RWPE2 (cell line): ENCODE measurements around the gene BHLHA15.

Experiments used
- ATAC-seq: fragments of 200-7000 bp; cut with Tn5 transposase; 3 replicates; pipeline ENCODE4 v1.9.1; 2021; ENCODE audit warnings: low read depth
- DNase-seq: peaks from one replicate; pipeline ENCODE4 v3.0.0-alpha.2; 2020; ENCODE audit warnings: low spot score
- H3K27ac ChIP-seq: fragments of 450-650 bp; 2 replicates; pipeline ENCODE4 v1.5.1; 2017; ENCODE audit warnings: mild to moderate bottlenecking; ENCODE audit not compliant: poor library complexity, severe bottlenecking
- H3K27me3 ChIP-seq: fragments of 250-450 bp; sonication (Bioruptor Pico); 2 replicates; pipeline ENCODE4 v1.5.1; 2021; ENCODE audit warnings: mild to moderate bottlenecking, moderate library complexity; ENCODE audit not compliant: insufficient read depth, poor library complexity, severe bottlenecking
- H3K36me3 ChIP-seq: fragments of 250-450 bp; sonication (Bioruptor Pico); 2 replicates; pipeline ENCODE4 v1.5.1; 2020; ENCODE audit warnings: low read depth, mild to moderate bottlenecking, moderate library complexity
- H3K4me1 ChIP-seq: fragments of 250-450 bp; sonication (Bioruptor Pico); 2 replicates; pipeline ENCODE4 v1.5.1; 2021; ENCODE audit warnings: mild to moderate bottlenecking, moderate library complexity; ENCODE audit not compliant: insufficient read depth, poor library complexity, severe bottlenecking
- H3K4me3 ChIP-seq: fragments of 250-450 bp; sonication (Bioruptor Pico); 2 replicates; pipeline ENCODE4 v1.5.1; 2021; ENCODE audit warnings: mild to moderate bottlenecking, moderate library complexity; ENCODE audit not compliant: severe bottlenecking
- H3K9me3 ChIP-seq: fragments of 250-450 bp; sonication (Bioruptor Pico); 2 replicates; pipeline ENCODE4 v1.5.1; 2021; ENCODE audit warnings: mild to moderate bottlenecking, moderate library complexity; ENCODE audit not compliant: severe bottlenecking
- TF ChIP-seq, protein P1 (sequence below): fragments of 450-650 bp; IDR thresholded peaks from one replicate; pipeline ENCODE4 v1.5.1; 2017; ENCODE audit warnings: mild to moderate bottlenecking, moderate library complexity; ENCODE audit not compliant: poor library complexity, severe bottlenecking

The BHLHA15 gene

DNA sequence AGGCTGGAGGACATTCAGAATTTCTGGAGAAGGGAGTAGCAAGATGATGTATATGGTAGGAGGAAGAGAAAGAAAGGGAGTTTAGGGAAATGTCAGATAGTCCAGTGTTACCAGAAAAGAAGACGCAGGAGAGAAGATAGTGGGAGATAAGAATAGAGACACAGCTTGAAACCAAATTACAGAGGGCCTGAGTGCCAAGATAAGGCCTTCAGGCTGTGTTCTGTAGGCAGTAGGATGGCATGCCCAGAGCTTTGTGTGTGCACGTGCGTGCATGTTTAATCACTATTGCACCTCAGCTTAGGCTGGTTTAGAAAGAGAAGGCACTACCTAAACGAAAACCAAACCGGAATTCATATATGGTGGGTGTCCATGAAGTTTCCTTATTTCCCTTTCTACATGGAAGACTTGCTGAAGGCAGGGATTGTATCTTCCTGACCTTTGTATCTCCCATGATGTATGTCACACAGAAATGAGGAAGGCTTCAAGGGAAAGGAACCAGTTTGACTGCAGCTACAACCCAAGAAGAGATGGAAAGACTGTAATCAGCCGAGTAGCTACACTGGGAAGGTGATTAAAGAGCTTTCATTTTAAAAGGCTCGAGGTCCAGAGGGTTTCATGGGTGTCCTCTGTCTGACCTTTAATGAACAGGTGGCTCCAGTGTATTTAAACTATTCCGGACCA, 35.8 kb upstream of the BHLHA15 start:
- H3K9me3 ChIP-seq, result no peaks in the 10 kb centered on the region
- H3K27ac ChIP-seq, result no peak overlapping the region
- H3K36me3 ChIP-seq, result peaks cover 23% of the 10 kb centered on the region
- no peak overlapping the region for H3K4me3 ChIP-seq
- peaks cover 9% of the 10 kb centered on the region for H3K4me1 ChIP-seq
- H3K27me3 ChIP-seq, result no peaks in the 10 kb centered on the region
- ATAC-seq (no peak), DNase-seq (no peak)
- TF ChIP-seq, protein P1, sequence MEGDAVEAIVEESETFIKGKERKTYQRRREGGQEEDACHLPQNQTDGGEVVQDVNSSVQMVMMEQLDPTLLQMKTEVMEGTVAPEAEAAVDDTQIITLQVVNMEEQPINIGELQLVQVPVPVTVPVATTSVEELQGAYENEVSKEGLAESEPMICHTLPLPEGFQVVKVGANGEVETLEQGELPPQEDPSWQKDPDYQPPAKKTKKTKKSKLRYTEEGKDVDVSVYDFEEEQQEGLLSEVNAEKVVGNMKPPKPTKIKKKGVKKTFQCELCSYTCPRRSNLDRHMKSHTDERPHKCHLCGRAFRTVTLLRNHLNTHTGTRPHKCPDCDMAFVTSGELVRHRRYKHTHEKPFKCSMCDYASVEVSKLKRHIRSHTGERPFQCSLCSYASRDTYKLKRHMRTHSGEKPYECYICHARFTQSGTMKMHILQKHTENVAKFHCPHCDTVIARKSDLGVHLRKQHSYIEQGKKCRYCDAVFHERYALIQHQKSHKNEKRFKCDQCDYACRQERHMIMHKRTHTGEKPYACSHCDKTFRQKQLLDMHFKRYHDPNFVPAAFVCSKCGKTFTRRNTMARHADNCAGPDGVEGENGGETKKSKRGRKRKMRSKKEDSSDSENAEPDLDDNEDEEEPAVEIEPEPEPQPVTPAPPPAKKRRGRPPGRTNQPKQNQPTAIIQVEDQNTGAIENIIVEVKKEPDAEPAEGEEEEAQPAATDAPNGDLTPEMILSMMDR, result no peak

DNA sequence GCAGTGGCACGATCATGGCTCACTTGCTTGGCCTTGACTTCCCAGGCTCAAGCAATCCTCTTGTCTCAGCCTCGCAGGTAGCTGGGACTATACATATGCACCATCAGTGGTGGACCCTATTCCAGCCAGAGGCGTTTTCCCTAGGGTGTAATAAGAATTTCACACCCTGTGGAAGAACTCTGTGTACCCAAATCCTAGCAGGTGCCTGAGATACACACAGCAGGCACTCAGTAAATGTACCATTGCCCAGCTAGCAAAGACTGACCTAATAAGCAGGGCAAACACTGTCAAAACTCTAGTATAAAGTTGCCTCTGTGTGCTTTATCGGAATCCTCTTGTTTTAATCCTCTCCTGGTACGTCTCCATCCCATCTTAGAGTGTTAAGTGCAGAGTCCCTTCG, 33.7 kb upstream of the BHLHA15 start:
- Histone ChIP-seq H3K4me3 (no peak overlapping the region), H3K27ac (no peak overlapping the region), H3K36me3 (peaks cover 20% of the 10 kb centered on the region), H3K4me1 (peaks cover 9% of the 10 kb centered on the region), H3K27me3 (no peaks in the 10 kb centered on the region), H3K9me3 (no peaks in the 10 kb centered on the region)
- no peak for DNase-seq
- TF ChIP-seq, protein P1, result no peak
- ATAC-seq, result no peak

DNA sequence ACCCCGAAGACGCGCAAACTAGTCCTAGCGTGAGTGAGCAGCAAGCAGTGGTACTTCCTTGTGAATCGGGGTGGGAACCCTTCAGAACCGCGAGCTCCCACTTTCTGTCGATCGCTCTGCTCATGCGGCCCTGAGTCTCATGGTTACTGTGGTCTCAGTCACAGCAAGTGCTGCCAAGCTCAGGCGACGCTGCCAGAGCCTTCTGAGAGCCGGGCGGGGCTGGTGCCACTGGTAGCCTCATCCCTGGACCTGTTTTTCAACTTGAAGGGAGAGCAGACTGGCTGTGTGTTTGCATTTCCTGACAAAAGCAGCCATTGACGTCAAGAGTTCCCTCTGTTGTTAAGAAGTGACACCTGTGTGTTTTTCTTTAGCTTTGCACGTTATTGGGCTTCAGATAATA, 32.9 kb upstream of the BHLHA15 start:
- Histone ChIP-seq H3K36me3 (peaks cover 15% of the 10 kb centered on the region), H3K4me1 (peaks cover 9% of the 10 kb centered on the region), H3K27ac (no peak overlapping the region), H3K27me3 (no peaks in the 10 kb centered on the region), H3K4me3 (no peak overlapping the region), H3K9me3 (no peaks in the 10 kb centered on the region)
- no peak for ATAC-seq
- no peak for DNase-seq
- TF ChIP-seq, protein P1, result no peak

DNA sequence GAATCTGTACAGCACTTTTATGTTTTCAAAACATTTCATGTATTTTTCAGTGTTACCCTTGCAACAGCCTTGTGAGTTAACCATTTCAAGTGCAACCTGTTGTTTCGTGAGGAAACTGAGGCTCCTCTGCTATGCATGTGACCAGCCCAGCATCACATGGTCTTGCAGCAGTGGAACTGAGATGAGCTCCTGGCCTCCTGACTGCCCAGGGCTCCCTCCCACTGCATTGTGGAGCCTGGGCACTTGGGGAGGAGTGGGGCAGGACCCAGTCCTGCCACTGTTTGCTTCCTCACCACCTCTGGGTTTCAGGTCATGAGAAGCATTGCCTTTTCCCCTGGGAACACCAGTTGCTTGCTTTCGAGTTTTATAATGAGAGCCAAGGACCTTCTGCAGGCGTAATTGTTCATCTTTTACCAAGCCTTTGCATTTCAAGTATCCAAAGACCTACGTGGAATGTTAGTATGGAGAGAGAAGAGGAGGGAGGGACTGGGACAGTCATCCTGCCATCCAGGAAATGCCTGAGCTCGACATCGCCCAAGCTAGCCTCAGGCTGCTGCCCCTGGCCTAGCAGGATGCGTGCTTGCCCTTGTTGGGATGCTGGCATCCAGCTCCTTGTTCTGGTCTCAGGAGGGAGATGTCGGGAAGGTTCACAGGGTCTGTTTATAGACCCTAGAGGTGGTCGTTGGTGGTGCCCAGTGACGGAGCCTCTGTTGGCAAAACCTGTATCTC, 32.3 kb upstream of the BHLHA15 start:
- Histone ChIP-seq H3K36me3 (peaks cover 11% of the 10 kb centered on the region), H3K27ac (no peak overlapping the region), H3K4me1 (peaks cover 9% of the 10 kb centered on the region), H3K27me3 (no peaks in the 10 kb centered on the region), H3K4me3 (no peak overlapping the region), H3K9me3 (no peaks in the 10 kb centered on the region)
- TF ChIP-seq, protein P1, result no peak
- ATAC-seq (peak; percentile 80; the same call in 2 of the 3 replicates), DNase-seq (no peak)

DNA sequence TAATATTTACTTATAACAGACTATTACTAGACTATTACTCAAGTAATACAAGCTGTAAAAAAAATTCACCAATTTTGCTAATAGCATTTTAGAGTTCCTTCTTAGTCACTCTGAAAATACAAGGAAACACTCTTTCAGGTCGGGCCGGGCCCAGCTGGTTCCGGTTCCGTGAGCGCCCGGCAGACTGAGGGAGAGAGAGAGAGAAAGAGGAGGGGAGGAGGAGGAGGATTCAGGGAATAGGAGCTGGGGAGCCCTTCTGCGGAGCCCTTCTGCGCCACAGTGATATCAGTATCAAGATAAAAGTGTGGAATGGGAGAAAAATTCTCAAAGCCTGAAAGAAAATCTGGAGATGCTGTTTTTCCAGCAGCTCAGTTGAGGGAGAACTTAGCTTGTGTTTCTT, 30.5 kb upstream of the BHLHA15 start:
- H3K9me3 ChIP-seq, result no peaks in the 10 kb centered on the region
- H3K27me3 ChIP-seq, result no peaks in the 10 kb centered on the region
- peaks cover 6% of the 10 kb centered on the region for H3K36me3 ChIP-seq
- DNase-seq (no peak), ATAC-seq (no peak)
- peaks cover 9% of the 10 kb centered on the region for H3K4me1 ChIP-seq
- H3K4me3 ChIP-seq, result no peak overlapping the region
- TF ChIP-seq, protein P1, result no peak
- H3K27ac ChIP-seq, result no peak overlapping the region
